Measurements from ENCODE around the gene CRYBA2. TPM values are rescaled to one million over a fixed set of nuclear protein-coding genes. Genes with fewer than 3 reads are reported as not detected.

Gene CRYBA2
- total and polyA plus RNA-seq, 10 donors = not detected

- DNase-seq = peak; percentile 39
- Histone ChIP-seq H3K9me3 (no peaks in the 10 kb centered on the region), H3K27ac (no peak overlapping the region), H3K4me1 (no peaks in the 10 kb centered on the region), H3K36me3 (no peaks in the 10 kb centered on the region), H3K4me3 (no peak overlapping the region), H3K27me3 (replicated peaks in 1 of 7) (peaks cover 0 to 90% (median 38%) of the 10 kb centered on the region in 7 donors)
- intact Hi-C loops (cut with DNase I; ENCODE audit: low total_unique reads) = no loop called here
- TF ChIP-seq CTCF (IDR thresholded peaks at IDR 0.05 in 8 of 11, conservative IDR thresholded peaks at IDR 0.05 in 3 of 11) (no peak), POLR2AphosphoS5 (IDR thresholded peaks at IDR 0.05) (no peak), POLR2A (IDR thresholded peaks at IDR 0.05) (no peak)
- WGBS, 5 donors = 11 to 31% (median 29%) methylated on average over 1 of the region's 1 CpG; no CpG with 5 or more reads in 1 of the 5 donors
Measured at GRCh38 chr2:218970894-218971293, 22.3 kb downstream of the CRYBA2 start.

GRCh38 chr2:218964041-218964771 is 29.0 kb downstream of the CRYBA2 start:
- Histone ChIP-seq H3K27me3 (replicated peaks in 1 of 7) (peaks cover 0 to 98% (median 75%) of the 10 kb centered on the region in 7 donors), H3K4me3 (no peak overlapping the region), H3K27ac (no peak overlapping the region), H3K9me3 (peaks cover 0 to 4% (median 0%) of the 10 kb centered on the region in 8 donors), H3K36me3 (no peaks in the 10 kb centered on the region), H3K4me1 (peaks cover 1 to 40% (median 26%) of the 10 kb centered on the region in 6 donors)
- DNase-seq = no peak
- TF ChIP-seq POLR2AphosphoS5 (IDR thresholded peaks at IDR 0.05) = no peak
- no peak for TF ChIP-seq POLR2A (IDR thresholded peaks at IDR 0.05)
- TF ChIP-seq CTCF (IDR thresholded peaks at IDR 0.05 in 8 of 11, conservative IDR thresholded peaks at IDR 0.05 in 3 of 11) = no peak
- WGBS, 5 donors = 42 to 58% (median 54%) methylated on average over 5 of the region's 5 CpGs
- intact Hi-C loops (cut with DNase I; ENCODE audit: low total_unique reads) = no loop called here

GRCh38 chr2:218963601-218964000 is 29.6 kb downstream of the CRYBA2 start:
- H3K4me1 ChIP-seq = peaks cover 3 to 43% (median 27%) of the 10 kb centered on the region in 6 donors
- no peak overlapping the region for H3K27ac ChIP-seq
- H3K9me3 ChIP-seq = peaks cover 0 to 4% (median 0%) of the 10 kb centered on the region in 8 donors
- TF ChIP-seq CTCF (IDR thresholded peaks at IDR 0.05 in 8 of 11, conservative IDR thresholded peaks at IDR 0.05 in 3 of 11) = no peak
- no peak for TF ChIP-seq POLR2A (IDR thresholded peaks at IDR 0.05)
- no peak for TF ChIP-seq POLR2AphosphoS5 (IDR thresholded peaks at IDR 0.05)
- 13 to 35% (median 19%) methylated on average over 5 of the region's 5 CpGs for WGBS, 5 donors
- peaks cover 0 to 98% (median 80%) of the 10 kb centered on the region in 7 donors for H3K27me3 ChIP-seq (replicated peaks in 1 of 7)
- no peak for DNase-seq
- intact Hi-C loops (cut with DNase I; ENCODE audit: low total_unique reads) = no loop called here
- H3K36me3 ChIP-seq = no peaks in the 10 kb centered on the region
- H3K4me3 ChIP-seq = peak overlapping the region in 1 of 8 donors; percentile 47

GRCh38 chr2:218962859-218963492 is 30.2 kb downstream of the CRYBA2 start:
- H3K27me3 ChIP-seq (replicated peaks in 1 of 7) = peaks cover 0 to 98% (median 80%) of the 10 kb centered on the region in 7 donors
- H3K4me3 ChIP-seq = peak overlapping the region in 2 of 8 donors; percentile 9 to 47
- no peaks in the 10 kb centered on the region for H3K36me3 ChIP-seq
- DNase-seq = no peak
- H3K4me1 ChIP-seq = peaks cover 3 to 43% (median 27%) of the 10 kb centered on the region in 6 donors
- intact Hi-C loops (cut with DNase I; ENCODE audit: low total_unique reads) = no loop called here
- H3K27ac ChIP-seq = no peak overlapping the region
- TF ChIP-seq CTCF (IDR thresholded peaks at IDR 0.05 in 8 of 11, conservative IDR thresholded peaks at IDR 0.05 in 3 of 11) (peak in 1 of 11 experiments; percentile 11), POLR2A (IDR thresholded peaks at IDR 0.05) (no peak), POLR2AphosphoS5 (IDR thresholded peaks at IDR 0.05) (no peak)
- peaks cover 0 to 4% (median 0%) of the 10 kb centered on the region in 8 donors for H3K9me3 ChIP-seq
- WGBS, 5 donors = 2 to 10% (median 5%) methylated on average over 39 to 42 of the region's 42 CpGs
